Measurements from ENCODE around the gene FBXW8. TPM values are rescaled to one million over a fixed set of nuclear protein-coding genes. Genes with fewer than 3 reads are reported as not detected.

Gene FBXW8
- total RNA-seq, 3 donors from 2014 or later (not counting 1 experiment from before 2014, with no cell fraction given), result 11.5 to 16.0 (median 13.5) TPM

GRCh38 chr12:117025481-117026151 lies 114.9 kb downstream of the FBXW8 start:
- Histone ChIP-seq H3K27ac (ENCODE audit: low read length) (no peak overlapping the region), H3K36me3 (ENCODE audit: control insufficient read depth, insufficient read depth, low read length) (peaks cover 46% of the 10 kb centered on the region), H3K9me3 (ENCODE audit: control insufficient read depth, insufficient read depth, low read length) (no peaks in the 10 kb centered on the region), H3K27me3 (ENCODE audit: control insufficient read depth, insufficient read depth, low read length) (no peaks in the 10 kb centered on the region), H3K4me1 (ENCODE audit: control insufficient read depth, insufficient read depth, low read length) (peaks cover 8% of the 10 kb centered on the region), H3K4me3 (ENCODE audit: low read length) (no peak overlapping the region)
- TF ChIP-seq CTCF (IDR thresholded peaks at IDR 0.05), result peak; percentile 93
- no peak overlapping the region for H3K4me3 Mint-ChIP-seq
- no peaks in the 10 kb centered on the region for H3K27me3 Mint-ChIP-seq (ENCODE audit: low read depth in 2 of 2)
- H3K4me1 Mint-ChIP-seq, result peaks cover 10% of the 10 kb centered on the region in 2 donors
- ATAC-seq, result peak; percentile 78 to 93 (median 91)
- peak overlapping the region in 1 of 2 donors; percentile 18 for H3K27ac Mint-ChIP-seq
- H3K9me3 Mint-ChIP-seq, result no peaks in the 10 kb centered on the region
- intact Hi-C loops (cut with micrococcal nuclease), result loop anchor here (1.0 to 5.0 kb wide), 2 partner anchors 94 to 323 kb away; no protein-coding TSS in a partner anchor
- peaks cover 13% of the 10 kb centered on the region for H3K36me3 Mint-ChIP-seq
- DNase-seq, result peak; percentile 46 to 71
- WGBS (ENCODE audit: insufficient coverage), result 44% methylated on average over 14 of the region's 14 CpGs

- Histone ChIP-seq H3K4me3 (ENCODE audit: low read length) (no peak overlapping the region), H3K27ac (ENCODE audit: low read length) (no peak overlapping the region), H3K27me3 (ENCODE audit: control insufficient read depth, insufficient read depth, low read length) (no peaks in the 10 kb centered on the region), H3K36me3 (ENCODE audit: control insufficient read depth, insufficient read depth, low read length) (peaks cover 46% of the 10 kb centered on the region), H3K4me1 (ENCODE audit: control insufficient read depth, insufficient read depth, low read length) (peaks cover 8% of the 10 kb centered on the region), H3K9me3 (ENCODE audit: control insufficient read depth, insufficient read depth, low read length) (no peaks in the 10 kb centered on the region)
- TF ChIP-seq CTCF (IDR thresholded peaks at IDR 0.05), result no peak
- Mint-ChIP-seq H3K27ac (no peak overlapping the region), H3K27me3 (ENCODE audit: low read depth in 2 of 2) (no peaks in the 10 kb centered on the region), H3K9me3 (no peaks in the 10 kb centered on the region), H3K4me1 (peaks cover 10% of the 10 kb centered on the region in 2 donors), H3K36me3 (peaks cover 13% of the 10 kb centered on the region), H3K4me3 (no peak overlapping the region)
- DNase-seq (no peak), ATAC-seq (no peak)
- intact Hi-C loops (cut with micrococcal nuclease), result loop anchor here (5.0 kb wide), 1 partner anchor 324 kb away; no protein-coding TSS in a partner anchor
- 95% methylated on average over 4 of the region's 4 CpGs for WGBS (ENCODE audit: insufficient coverage)
Observed at GRCh38 chr12:117026343-117026742, 115.6 kb downstream of the FBXW8 start.

GRCh38 chr12:117026921-117027250 lies 116.1 kb downstream of the FBXW8 start:
- no peak for DNase-seq
- Histone ChIP-seq H3K27ac (ENCODE audit: low read length) (no peak overlapping the region), H3K4me1 (ENCODE audit: control insufficient read depth, insufficient read depth, low read length) (peaks cover 8% of the 10 kb centered on the region), H3K36me3 (ENCODE audit: control insufficient read depth, insufficient read depth, low read length) (peaks cover 46% of the 10 kb centered on the region), H3K27me3 (ENCODE audit: control insufficient read depth, insufficient read depth, low read length) (no peaks in the 10 kb centered on the region), H3K9me3 (ENCODE audit: control insufficient read depth, insufficient read depth, low read length) (no peaks in the 10 kb centered on the region), H3K4me3 (ENCODE audit: low read length) (no peak overlapping the region)
- ATAC-seq, result no peak
- no peak overlapping the region for H3K27ac Mint-ChIP-seq
- peaks cover 10% of the 10 kb centered on the region in 2 donors for H3K4me1 Mint-ChIP-seq
- intact Hi-C loops (cut with micrococcal nuclease), result loop anchor here (5.0 kb wide), 1 partner anchor 325 kb away; no protein-coding TSS in a partner anchor
- no peaks in the 10 kb centered on the region for H3K9me3 Mint-ChIP-seq
- no peak overlapping the region for H3K4me3 Mint-ChIP-seq
- 94% methylated on average over 8 of the region's 8 CpGs for WGBS (ENCODE audit: insufficient coverage)
- H3K27me3 Mint-ChIP-seq (ENCODE audit: low read depth in 2 of 2), result no peaks in the 10 kb centered on the region
- H3K36me3 Mint-ChIP-seq, result peaks cover 13% of the 10 kb centered on the region
- TF ChIP-seq CTCF (IDR thresholded peaks at IDR 0.05), result no peak
